HCT116 (cell line): ENCODE results near the gene CDC45. TPM values are rescaled to one million over a fixed set of nuclear protein-coding genes. Genes with fewer than 3 reads are reported as not detected.

ENCODE experiments used
- ATAC-seq: fragments of 200-7000 bp; cut with Tn5 transposase; 2 replicates; pipeline ENCODE4 v1.9.1; 2020; ENCODE audit warnings: mild to moderate bottlenecking, moderate library complexity
- BruUV-seq: library from RNA; stranded (reverse); fragments of 400-500 nt; replicated peaks from 2 replicates; lab custom pipeline; 2021; lab: Mats Ljungman, UMichigan
- CTCF ChIA-PET: fragments of 300-600 bp; sonication (Branson Sonifier 250); formaldehyde crosslinking; loops from one replicate; lab custom pipeline; 2021; ENCODE audit warnings: antibody characterized with exemption; lab: Charles Lee
- POLR2A ChIA-PET: fragments of 300-600, 350-600 bp; sonication (Branson Sonifier 250); formaldehyde crosslinking; loops from one replicate; lab custom pipeline; 2021; ENCODE audit warnings: antibody characterized with exemption; lab: Charles Lee
- RAD21 ChIA-PET, 2 experiments: fragments of 300-600 bp; sonication (Branson Sonifier 250); formaldehyde crosslinking; loops; one replicate each; lab custom pipeline; 2023; ENCODE audit warnings: low total read pairs in 2 of 2; ENCODE audit not compliant: uncharacterized antibody in 2 of 2, unreplicated experiment in 2 of 2, low non-redundant PET in 1 of 2; lab: Charles Lee
- DNase-seq: peaks from one replicate; pipeline ENCODE4 v3.0.0-alpha.2; 2010; ENCODE audit warnings: low read depth, low spot score
- H2AFZ ChIP-seq: fragments of 200-600 bp; shearing (Covaris generic), sonication (generic); 2 replicates; pipeline ENCODE4 v1.6.1; 2017; ENCODE audit warnings: low read depth, mixed run types, mixed read lengths, antibody characterized with exemption, low read length; ENCODE audit not compliant: poor library complexity, severe bottlenecking
- H3K27ac ChIP-seq: 2 replicates; pipeline ENCODE4 v1.5.1; 2012; ENCODE audit warnings: low read depth, low read length
- H3K27me3 ChIP-seq: fragments of 200-600 bp; sonication (generic); 2 replicates; pipeline ENCODE4 v1.6.1; 2016; ENCODE audit warnings: mixed run types, low read length, mixed read lengths; ENCODE audit not compliant: insufficient read depth
- H3K36me3 ChIP-seq, 2 experiments: fragments of 200-500 bp in 1 of 2; fragments of 200-600 bp in 1 of 2; sonication (Bioruptor generic) in 1 of 2; sonication (generic) in 1 of 2; 2 replicates each; pipeline versions ENCODE4 v1.5.1 to v1.6.1; 2014 to 2016; ENCODE audit warnings: low read length in 2 of 2, inconsistent platforms in 1 of 2, mixed read lengths in 1 of 2, mixed run types in 1 of 2; ENCODE audit not compliant: insufficient read depth in 2 of 2, control insufficient read depth in 1 of 2
- H3K4me1 ChIP-seq, 2 experiments: fragments of 200-600 bp in 1 of 2; sonication (generic) in 1 of 2; 2 replicates each; pipeline versions ENCODE4 v1.5.1 to v1.6.1; 2012 to 2017; ENCODE audit warnings: low read length in 2 of 2, inconsistent platforms in 1 of 2, mild to moderate bottlenecking in 1 of 2, mixed read lengths in 1 of 2, mixed run types in 1 of 2, moderate library complexity in 1 of 2; ENCODE audit not compliant: insufficient read depth in 2 of 2, control insufficient read depth in 1 of 2
- H3K4me2 ChIP-seq: fragments of 200-600 bp; sonication (generic); 2 replicates; pipeline ENCODE4 v1.6.1; 2017; ENCODE audit warnings: mixed run types, low read length, mixed read lengths
- H3K4me3 ChIP-seq, 2 experiments: fragments of 200-600 bp in 1 of 2; sonication (generic) in 1 of 2; replicated peaks in 1 of 2; 2 replicates each; pipeline ENCODE4 v1.5.1; 2011 to 2016; ENCODE audit warnings: low read length in 2 of 2, control low read depth in 1 of 2, low read depth in 1 of 2, mild to moderate bottlenecking in 1 of 2, mixed read lengths in 1 of 2, mixed run types in 1 of 2
- H3K79me2 ChIP-seq: fragments of 200-600 bp; sonication (generic); 2 replicates; pipeline ENCODE4 v1.6.1; 2017; ENCODE audit warnings: mild to moderate bottlenecking, mixed run types, low read length, moderate library complexity, mixed read lengths; ENCODE audit not compliant: insufficient read depth
- H3K9ac ChIP-seq: fragments of 200-600 bp; sonication (generic); 2 replicates; pipeline ENCODE4 v1.6.1; 2016; ENCODE audit warnings: low read length, mixed read lengths
- H3K9me2 ChIP-seq: fragments of 200-600 bp; sonication (generic), shearing (Covaris generic); 2 replicates; pipeline ENCODE4 v1.6.1; 2017; ENCODE audit warnings: mixed run types, mild to moderate bottlenecking, moderate library complexity; ENCODE audit not compliant: insufficient read depth
- H3K9me3 ChIP-seq, 2 experiments: fragments of 200-500 bp in 1 of 2; fragments of 200-600 bp in 1 of 2; sonication (Bioruptor generic) in 1 of 2; sonication (generic) in 1 of 2; 2 replicates each; pipeline ENCODE4 v1.6.1; 2014 to 2017; ENCODE audit warnings: low read length in 2 of 2, mixed read lengths in 2 of 2, inconsistent platforms in 1 of 2, low read depth in 1 of 2, mild to moderate bottlenecking in 1 of 2, mixed run types in 1 of 2, moderate library complexity in 1 of 2; ENCODE audit not compliant: control insufficient read depth in 1 of 2, insufficient read depth in 1 of 2
- H4K20me1 ChIP-seq: fragments of 200-600 bp; sonication (generic), shearing (Covaris generic); 2 replicates; pipeline ENCODE4 v1.6.1; 2017; ENCODE audit warnings: mixed run types, mild to moderate bottlenecking, moderate library complexity; ENCODE audit not compliant: insufficient read depth
- CBX3 ChIP-seq: IDR thresholded peaks from 2 replicates; pipeline ENCODE4 v1.6.1; 2012; ENCODE audit warnings: low read depth
- CEBPB ChIP-seq: IDR thresholded peaks from 2 replicates; pipeline ENCODE4 v1.6.1; 2012; ENCODE audit warnings: low read depth
- CTCF ChIP-seq, 3 experiments: fragments of 200-600 bp in 1 of 3; sonication (generic) in 1 of 3; IDR thresholded peaks in 2 of 3; conservative IDR thresholded peaks in 1 of 3; 2 replicates each; pipeline ENCODE4 v1.5.1; 2012 to 2017; ENCODE audit warnings: low read depth in 2 of 3, low read length in 2 of 3, antibody characterized with exemption in 1 of 3, borderline replicate concordance in 1 of 3, control low read depth in 1 of 3, mild to moderate bottlenecking in 1 of 3, mixed read lengths in 1 of 3, mixed run types in 1 of 3, moderate library complexity in 1 of 3; ENCODE audit not compliant: insufficient read depth in 1 of 3
- EGR1 ChIP-seq: IDR thresholded peaks from 2 replicates; pipeline ENCODE4 v1.6.1; 2012; ENCODE audit warnings: low read depth
- EZH2 ChIP-seq: fragments of 200-600 bp; sonication (generic); IDR thresholded peaks from 2 replicates; pipeline ENCODE4 v1.6.1; 2017; ENCODE audit warnings: antibody characterized with exemption, mixed run types
- EZH2phosphoT487 ChIP-seq: fragments of 200-600 bp; IDR thresholded peaks from 2 replicates; pipeline ENCODE4 v1.6.1; 2018; ENCODE audit warnings: antibody characterized with exemption, borderline replicate concordance
- FOSL1 ChIP-seq: IDR thresholded peaks from 2 replicates; pipeline ENCODE4 v1.6.1; 2012; ENCODE audit warnings: low read depth
- MAX ChIP-seq: IDR thresholded peaks from 2 replicates; pipeline ENCODE4 v1.6.1; 2012
- RAD21 ChIP-seq: IDR thresholded peaks from 2 replicates; pipeline ENCODE4 v1.6.1; 2012; ENCODE audit warnings: low read depth, mild to moderate bottlenecking
- SIN3A ChIP-seq: IDR thresholded peaks from 2 replicates; pipeline ENCODE4 v1.6.1; 2012; ENCODE audit warnings: low read depth
- SP1 ChIP-seq: IDR thresholded peaks from 2 replicates; pipeline ENCODE4 v1.6.1; 2012; ENCODE audit warnings: low read depth
- TCF7L2 ChIP-seq: IDR thresholded peaks from 2 replicates; pipeline ENCODE4 v1.7.0; 2011; ENCODE audit warnings: borderline replicate concordance, inconsistent platforms; ENCODE audit not compliant: insufficient read depth, insufficient read length; ENCODE audit errors: extremely low read depth
- ZFX ChIP-seq: fragments of 450-650 bp; IDR thresholded peaks from 2 replicates; pipeline ENCODE4 v1.6.1; 2017
- intact Hi-C: fragments of 100-400 bp; cut with micrococcal nuclease; formaldehyde crosslinking; loops from 2 replicates; pipeline ENCODE4 v1.10.0; 2022
- total RNA-seq: library from RNA; stranded (reverse); gene quantifications from one replicate; pipeline ENCODE4 v1.2.1, GENCODE V29; 2021; ENCODE audit not compliant: unreplicated experiment

CDC45 gene
- total RNA-seq, 1 experiment from 2014 or later: 43.4 TPM

GRCh38 chr22:19537941-19538488 lies 58.3 kb downstream of the CDC45 start:
- BruUV-seq: no TSS peak
- intact Hi-C loops: no loop called here
- no peaks in the 10 kb centered on the region for H3K79me2 ChIP-seq
- no peak overlapping the region for H3K9ac ChIP-seq
- no peak overlapping the region for H2AFZ ChIP-seq
- H3K27ac ChIP-seq: no peak overlapping the region
- no peaks in the 10 kb centered on the region for H3K9me3 ChIP-seq
- TF ChIP-seq EGR1 (no peak), RAD21 (no peak), EZH2phosphoT487 (no peak), CBX3 (no peak), SIN3A (no peak), CEBPB (no peak), MAX (no peak), FOSL1 (no peak)
- TF ChIP-seq, all 23 proteins: peak for 0
- H4K20me1 ChIP-seq: no peaks in the 10 kb centered on the region
- RAD21 ChIA-PET: no interaction called here
- no peak overlapping the region for H3K4me3 ChIP-seq
- ATAC-seq (no peak), DNase-seq (no peak)
- no peaks in the 10 kb centered on the region for H3K9me2 ChIP-seq
- no peaks in the 10 kb centered on the region for H3K4me1 ChIP-seq
- CTCF ChIA-PET: interaction anchor here (0.7 kb wide), 1 partner anchor 35 kb away, joined by 4 read pairs; no protein-coding TSS in a partner anchor
- H3K27me3 ChIP-seq: no peaks in the 10 kb centered on the region
- no peak overlapping the region for H3K4me2 ChIP-seq
- H3K36me3 ChIP-seq: no peaks in the 10 kb centered on the region
- POLR2A ChIA-PET: no interaction called here

GRCh38 chr22:19540394-19540793 lies 60.7 kb downstream of the CDC45 start:
- H3K27me3 ChIP-seq: no peaks in the 10 kb centered on the region
- ChIA-PET CTCF (interaction anchor here (1.7 kb wide), 1 partner anchor 14 kb away, joined by 4 read pairs; no protein-coding TSS in a partner anchor), RAD21 (no interaction called here), POLR2A (no interaction called here)
- no peaks in the 10 kb centered on the region for H3K4me1 ChIP-seq
- intact Hi-C loops: no loop called here
- no peak for TF ChIP-seq EZH2
- TF ChIP-seq ZFX: no peak
- TF ChIP-seq CBX3: no peak
- no peak for TF ChIP-seq CEBPB
- TF ChIP-seq MAX: no peak
- no peak for TF ChIP-seq TCF7L2
- no peak for TF ChIP-seq EGR1
- TF ChIP-seq FOSL1: no peak
- TF ChIP-seq CTCF (IDR thresholded peaks at IDR 0.05 in 2 of 3, conservative IDR thresholded peaks at IDR 0.05 in 1 of 3; ENCODE audit: borderline replicate concordance in 1 of 3, insufficient read depth in 1 of 3, low read depth in 2 of 3, low read length in 2 of 3): no peak
- no peak for TF ChIP-seq SP1
- H3K4me3 ChIP-seq: no peak overlapping the region
- no peaks in the 10 kb centered on the region for H3K79me2 ChIP-seq
- H3K4me2 ChIP-seq: no peak overlapping the region
- H3K27ac ChIP-seq: no peak overlapping the region
- no peaks in the 10 kb centered on the region for H3K9me3 ChIP-seq
- ATAC-seq (no peak), DNase-seq (no peak)
- no TSS peak for BruUV-seq
- no peaks in the 10 kb centered on the region for H3K36me3 ChIP-seq
- no peak overlapping the region for H2AFZ ChIP-seq
- H3K9me2 ChIP-seq: no peaks in the 10 kb centered on the region
- H3K9ac ChIP-seq: no peak overlapping the region
- H4K20me1 ChIP-seq: no peaks in the 10 kb centered on the region
